IPS-15b (cell line): Measurements from ENCODE around the gene F13A1.

ENCODE experiments used
- H3K27me3 ChIP-seq: one replicate; pipeline ENCODE4 v1.6.1; 2013; ENCODE audit warnings: low read length; ENCODE audit not compliant: control insufficient read depth, insufficient read depth
- H3K36me3 ChIP-seq: one replicate; pipeline ENCODE4 v1.6.1; 2013; ENCODE audit warnings: low read length; ENCODE audit not compliant: control insufficient read depth, insufficient read depth
- H3K4me1 ChIP-seq: one replicate; pipeline ENCODE4 v1.6.1; 2013; ENCODE audit warnings: mild to moderate bottlenecking, low read length; ENCODE audit not compliant: control insufficient read depth, insufficient read depth
- H3K4me3 ChIP-seq: one replicate; pipeline ENCODE4 v1.5.1; 2013; ENCODE audit warnings: low read depth, low read length
- H3K9ac ChIP-seq: one replicate; pipeline ENCODE4 v1.6.1; 2013; ENCODE audit warnings: low read depth, mild to moderate bottlenecking, low read length
- H3K9me3 ChIP-seq: one replicate; pipeline ENCODE4 v1.6.1; 2013; ENCODE audit warnings: mild to moderate bottlenecking, low read length; ENCODE audit not compliant: control insufficient read depth, insufficient read depth

The F13A1 gene

DNA sequence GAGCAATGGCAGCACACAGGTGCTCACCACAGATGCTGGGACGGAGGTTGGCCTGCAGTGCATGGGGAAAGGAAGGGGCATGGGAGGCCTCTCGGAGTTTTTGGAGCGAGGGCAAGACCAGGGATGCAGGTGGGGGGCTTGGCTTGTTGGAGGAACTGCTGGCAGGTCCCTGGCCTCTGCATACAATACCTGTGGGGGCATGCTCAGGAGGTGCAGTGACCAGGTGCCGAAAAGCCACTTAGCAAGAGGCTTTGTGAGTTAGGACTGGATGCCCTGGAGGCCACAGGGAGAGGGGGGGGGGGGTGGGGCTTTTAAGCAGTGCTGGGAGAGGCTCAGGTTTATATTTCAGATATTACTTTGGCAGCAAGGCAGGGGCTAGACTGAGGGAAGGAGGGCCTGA is 142.7 kb downstream of the F13A1 start:
- Histone ChIP-seq H3K4me3 (no peak overlapping the region), H3K36me3 (no peaks in the 10 kb centered on the region), H3K9ac (no peak overlapping the region), H3K27me3 (no peaks in the 10 kb centered on the region), H3K4me1 (no peaks in the 10 kb centered on the region), H3K9me3 (no peaks in the 10 kb centered on the region)

DNA sequence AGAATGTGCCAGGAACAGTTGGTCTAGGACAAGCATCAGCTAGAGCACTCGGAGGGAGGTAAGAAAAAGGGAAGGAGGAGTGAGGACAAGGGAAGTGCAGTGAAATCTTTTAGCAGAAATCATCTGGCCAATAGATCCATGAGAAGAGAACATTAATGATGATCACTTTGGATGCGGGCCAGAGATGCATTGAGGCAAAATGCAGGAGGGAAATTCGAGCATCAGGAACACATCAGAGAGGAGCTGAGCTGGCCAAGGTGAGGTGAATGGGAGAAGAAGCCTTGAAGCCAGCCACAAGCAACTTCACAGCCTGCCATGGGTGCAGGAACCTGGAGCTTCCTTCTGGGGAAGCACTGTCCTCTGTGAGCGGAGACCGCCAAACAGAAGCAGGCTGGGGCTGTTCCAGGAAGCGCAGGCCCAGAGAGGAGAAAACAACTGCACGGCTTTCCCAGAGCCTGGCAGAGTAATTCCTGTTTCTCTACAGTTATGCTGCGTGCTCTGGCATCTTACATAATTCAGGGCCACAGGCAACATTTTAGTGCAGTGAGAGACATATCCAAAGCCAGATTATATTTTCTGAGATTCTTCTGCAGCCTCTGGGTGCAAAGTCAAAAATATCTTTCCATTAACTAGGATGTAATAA is 143.8 kb downstream of the F13A1 start:
- H3K36me3 ChIP-seq = no peaks in the 10 kb centered on the region
- no peaks in the 10 kb centered on the region for H3K4me1 ChIP-seq
- no peak overlapping the region for H3K4me3 ChIP-seq
- H3K9me3 ChIP-seq = no peaks in the 10 kb centered on the region
- H3K9ac ChIP-seq = no peak overlapping the region
- H3K27me3 ChIP-seq = no peaks in the 10 kb centered on the region

DNA sequence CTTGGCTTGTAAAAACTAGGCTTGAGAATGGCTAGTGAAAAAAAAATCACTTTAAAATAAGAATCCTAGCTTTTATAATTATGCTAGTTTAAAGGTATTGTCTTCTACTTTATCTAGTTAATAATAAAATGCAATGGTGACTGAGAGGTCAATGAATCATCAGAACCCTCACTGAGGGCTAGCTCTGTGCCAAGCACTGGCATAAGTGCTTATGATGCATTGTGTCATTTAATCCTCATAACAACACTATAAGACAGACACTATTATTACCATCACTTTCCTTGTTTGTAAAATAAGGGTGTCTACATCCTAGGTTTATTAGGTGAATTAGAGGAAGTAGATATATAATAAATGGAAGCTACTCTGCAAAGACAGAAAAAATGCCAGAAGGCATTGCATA is 144.3 kb downstream of the F13A1 start:
- Histone ChIP-seq H3K4me3 (no peak overlapping the region), H3K36me3 (no peaks in the 10 kb centered on the region), H3K9me3 (no peaks in the 10 kb centered on the region), H3K4me1 (no peaks in the 10 kb centered on the region), H3K9ac (no peak overlapping the region), H3K27me3 (no peaks in the 10 kb centered on the region)

DNA sequence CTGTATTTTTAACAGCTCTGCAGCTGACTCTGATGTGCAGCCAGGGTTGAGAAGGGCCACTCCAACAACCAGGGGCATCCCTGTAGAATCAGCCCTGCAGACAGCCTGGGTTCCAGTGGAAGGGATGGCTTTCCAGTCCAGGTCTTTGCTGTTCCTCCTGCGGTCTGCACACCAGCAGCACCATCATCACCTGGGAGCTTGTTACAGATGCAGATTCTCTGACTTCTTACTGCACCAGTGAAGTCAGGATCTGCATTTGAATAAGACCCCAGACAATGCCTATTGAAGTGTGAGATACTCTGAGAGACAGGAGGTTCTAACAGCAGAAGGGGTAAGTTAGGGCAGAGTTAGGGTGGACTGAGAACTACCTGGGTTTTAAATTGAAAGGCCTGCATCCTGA is 151.3 kb downstream of the F13A1 start:
- Histone ChIP-seq H3K4me1 (no peaks in the 10 kb centered on the region), H3K9ac (no peak overlapping the region), H3K27me3 (no peaks in the 10 kb centered on the region), H3K9me3 (no peaks in the 10 kb centered on the region), H3K4me3 (no peak overlapping the region), H3K36me3 (no peaks in the 10 kb centered on the region)

DNA sequence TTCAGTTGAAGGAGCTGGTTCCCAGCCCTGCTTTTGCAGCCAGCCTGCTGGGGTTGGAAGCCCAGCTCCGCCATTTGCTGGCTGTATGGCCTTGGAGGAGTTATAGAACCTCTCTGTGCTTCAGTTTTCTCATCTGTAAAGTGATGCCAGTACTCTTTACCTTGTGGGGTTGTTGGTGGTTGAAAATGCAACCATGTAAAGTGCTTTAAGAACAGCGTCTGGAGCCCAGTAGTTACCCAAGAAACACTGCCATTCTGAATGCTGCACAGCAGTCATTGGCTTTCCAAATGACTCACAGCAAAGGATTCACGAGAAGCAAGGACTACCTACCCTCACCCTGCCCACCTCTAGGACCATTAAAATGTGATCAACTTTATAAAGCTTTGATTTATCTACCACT is 154.4 kb downstream of the F13A1 start:
- Histone ChIP-seq H3K4me1 (no peaks in the 10 kb centered on the region), H3K9ac (no peak overlapping the region)

DNA sequence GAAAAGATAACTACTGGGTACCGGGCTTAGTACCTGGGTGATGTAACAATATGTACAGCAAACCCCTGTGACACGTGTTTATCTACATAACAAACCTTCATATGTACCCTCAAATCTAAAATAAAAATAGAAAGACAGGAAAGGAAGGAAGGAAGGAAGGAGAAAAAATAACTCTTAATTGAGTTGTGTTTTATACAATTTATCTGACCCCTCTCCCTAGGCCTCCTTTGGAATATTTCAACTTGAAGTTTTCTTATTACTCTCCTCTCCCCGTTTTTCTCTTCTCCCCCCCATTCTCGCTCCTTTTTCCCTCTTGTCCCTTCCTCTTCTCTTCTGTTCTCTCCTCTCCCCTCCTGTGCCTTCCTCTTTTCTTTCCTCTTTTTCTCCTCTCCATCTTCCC is 156.1 kb downstream of the F13A1 start:
- no peak overlapping the region for H3K9ac ChIP-seq
- H3K4me3 ChIP-seq = no peak overlapping the region
- no peaks in the 10 kb centered on the region for H3K36me3 ChIP-seq
- H3K9me3 ChIP-seq = no peaks in the 10 kb centered on the region
- H3K4me1 ChIP-seq = no peaks in the 10 kb centered on the region
- no peaks in the 10 kb centered on the region for H3K27me3 ChIP-seq

More for the DNA sequence above, 154.4 kb downstream of the F13A1 start:
- H3K36me3 ChIP-seq = no peaks in the 10 kb centered on the region
- no peaks in the 10 kb centered on the region for H3K9me3 ChIP-seq
- no peaks in the 10 kb centered on the region for H3K27me3 ChIP-seq
- no peak overlapping the region for H3K4me3 ChIP-seq

DNA sequence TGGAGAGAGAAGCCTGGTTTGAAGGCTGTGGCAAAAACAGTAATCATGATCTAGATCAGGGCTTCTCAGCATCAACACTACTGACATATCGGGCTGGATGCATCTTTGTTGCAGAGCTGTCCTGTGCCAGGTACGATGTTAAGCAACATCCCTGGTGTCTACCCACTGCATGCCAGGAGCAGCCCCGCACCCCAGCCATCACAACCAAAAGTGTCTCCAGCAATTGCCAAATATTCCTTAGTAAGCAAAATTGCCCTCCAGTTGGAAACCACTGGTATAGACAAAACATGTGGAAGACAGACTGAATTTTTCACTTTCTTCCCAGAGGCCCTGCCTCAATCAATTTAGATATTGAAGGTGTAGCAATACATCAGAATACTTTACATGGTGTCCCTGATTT is 166.1 kb downstream of the F13A1 start:
- no peaks in the 10 kb centered on the region for H3K36me3 ChIP-seq
- no peaks in the 10 kb centered on the region for H3K4me1 ChIP-seq
- H3K27me3 ChIP-seq = no peaks in the 10 kb centered on the region
- H3K9me3 ChIP-seq = no peaks in the 10 kb centered on the region
- no peak overlapping the region for H3K4me3 ChIP-seq
- H3K9ac ChIP-seq = no peak overlapping the region

DNA sequence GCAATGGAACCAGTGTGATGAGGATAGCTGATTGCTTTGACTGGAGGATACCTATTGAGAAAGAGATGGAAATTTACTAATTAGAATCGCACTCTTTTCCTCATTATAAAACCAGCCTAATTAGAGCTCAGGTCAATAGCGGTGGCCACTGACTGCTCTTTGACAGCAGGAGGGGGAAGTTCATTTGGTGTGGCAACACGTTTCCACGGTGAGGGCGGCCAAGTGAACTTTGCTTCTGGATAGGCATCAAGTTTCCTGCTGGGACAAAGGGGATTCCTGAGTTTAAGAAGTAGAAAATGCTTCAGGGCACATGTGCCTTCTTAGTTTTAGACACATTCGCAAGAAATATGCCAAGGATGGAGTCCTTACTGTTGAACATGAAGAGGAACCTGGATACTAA is 168.4 kb downstream of the F13A1 start:
- Histone ChIP-seq H3K27me3 (no peaks in the 10 kb centered on the region), H3K9ac (no peak overlapping the region), H3K4me3 (no peak overlapping the region), H3K36me3 (no peaks in the 10 kb centered on the region), H3K9me3 (no peaks in the 10 kb centered on the region), H3K4me1 (no peaks in the 10 kb centered on the region)

DNA sequence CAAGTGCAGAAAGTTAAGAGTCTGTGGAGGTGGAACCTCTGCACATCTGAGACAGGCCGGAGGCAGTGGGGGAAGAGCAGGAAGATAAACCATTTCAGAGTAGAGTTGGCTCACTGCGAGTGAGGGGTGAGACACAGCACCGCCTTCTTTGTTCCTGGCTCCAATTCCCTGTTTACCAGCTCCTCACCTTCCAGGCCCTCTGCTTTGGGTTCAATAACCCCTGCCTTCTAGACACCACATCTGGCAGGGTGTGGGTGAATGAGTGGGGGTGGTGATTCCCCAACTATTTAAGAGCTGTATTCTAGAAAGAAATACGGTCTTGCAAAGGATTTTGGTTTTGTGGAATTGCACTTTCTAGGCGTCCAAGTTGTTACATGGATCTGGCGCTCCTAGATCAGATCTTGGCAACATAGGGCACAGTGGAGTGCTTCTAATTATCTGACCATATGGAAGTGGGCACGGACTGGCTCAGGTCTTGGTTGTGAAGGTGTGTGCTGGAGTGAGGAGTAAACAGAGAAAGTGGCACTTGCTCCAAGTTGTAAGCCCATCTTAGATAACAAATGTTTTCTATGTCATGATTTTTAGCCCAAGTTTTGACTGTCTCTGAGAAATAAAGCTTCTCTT is 172.2 kb downstream of the F13A1 start:
- H3K27me3 ChIP-seq = no peaks in the 10 kb centered on the region
- no peak overlapping the region for H3K4me3 ChIP-seq
- no peaks in the 10 kb centered on the region for H3K9me3 ChIP-seq
- H3K36me3 ChIP-seq = no peaks in the 10 kb centered on the region
- H3K9ac ChIP-seq = no peak overlapping the region
- H3K4me1 ChIP-seq = no peaks in the 10 kb centered on the region

DNA sequence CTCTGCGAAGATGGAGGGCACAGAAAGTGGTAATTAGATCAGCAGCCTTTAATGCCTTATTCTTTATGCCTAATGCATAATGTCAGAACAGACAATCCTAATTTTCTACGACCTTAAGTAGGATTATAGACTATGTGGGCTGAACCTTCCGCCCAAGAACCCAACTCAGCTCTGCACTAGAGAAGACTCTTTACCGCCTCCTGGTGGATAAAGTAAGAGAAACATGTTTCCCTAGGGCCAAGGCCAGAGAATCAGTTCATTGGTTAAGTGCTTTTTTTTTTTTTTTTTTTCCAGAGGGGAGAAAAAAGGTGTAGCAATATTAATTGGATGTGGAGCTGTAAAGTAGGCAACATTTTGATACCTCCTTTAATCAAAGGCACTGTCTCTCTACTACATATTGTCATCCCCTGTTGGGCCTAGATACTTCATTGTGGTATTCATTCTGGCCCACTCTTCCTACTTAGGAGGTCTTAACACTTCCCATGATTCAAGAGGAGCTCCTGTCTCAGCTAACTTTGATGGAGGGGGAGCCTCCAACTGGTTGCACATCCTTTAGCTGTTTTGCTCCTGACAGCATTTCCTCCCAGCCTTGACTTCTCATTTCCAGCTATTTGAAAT is 188.9 kb downstream of the F13A1 start:
- H3K36me3 ChIP-seq = no peaks in the 10 kb centered on the region
- no peaks in the 10 kb centered on the region for H3K4me1 ChIP-seq
- H3K9ac ChIP-seq = no peak overlapping the region
- H3K4me3 ChIP-seq = no peak overlapping the region
- H3K27me3 ChIP-seq = no peaks in the 10 kb centered on the region
- H3K9me3 ChIP-seq = no peaks in the 10 kb centered on the region

DNA sequence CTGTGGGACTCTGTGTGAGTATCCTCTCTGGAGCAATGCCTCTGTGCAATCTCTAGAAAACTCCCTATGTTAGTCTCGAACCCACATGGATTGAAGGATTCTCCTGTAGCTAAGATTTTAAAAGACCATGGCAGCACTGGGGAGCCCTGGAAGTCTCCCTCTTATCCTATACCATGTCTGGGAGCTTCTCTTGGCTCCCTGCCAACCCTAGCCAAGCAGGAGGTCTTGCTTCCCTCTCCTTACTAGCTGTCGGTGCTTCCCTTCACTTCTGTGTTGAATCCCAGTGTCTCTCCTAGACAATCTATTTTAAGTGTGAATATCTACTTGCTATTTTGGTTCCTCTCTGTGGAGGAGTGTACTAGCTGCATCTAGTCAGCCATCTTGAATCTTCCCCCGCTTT is 195.0 kb downstream of the F13A1 start:
- Histone ChIP-seq H3K27me3 (no peaks in the 10 kb centered on the region), H3K4me1 (no peaks in the 10 kb centered on the region), H3K9me3 (no peaks in the 10 kb centered on the region), H3K4me3 (no peak overlapping the region), H3K9ac (no peak overlapping the region), H3K36me3 (no peaks in the 10 kb centered on the region)

DNA sequence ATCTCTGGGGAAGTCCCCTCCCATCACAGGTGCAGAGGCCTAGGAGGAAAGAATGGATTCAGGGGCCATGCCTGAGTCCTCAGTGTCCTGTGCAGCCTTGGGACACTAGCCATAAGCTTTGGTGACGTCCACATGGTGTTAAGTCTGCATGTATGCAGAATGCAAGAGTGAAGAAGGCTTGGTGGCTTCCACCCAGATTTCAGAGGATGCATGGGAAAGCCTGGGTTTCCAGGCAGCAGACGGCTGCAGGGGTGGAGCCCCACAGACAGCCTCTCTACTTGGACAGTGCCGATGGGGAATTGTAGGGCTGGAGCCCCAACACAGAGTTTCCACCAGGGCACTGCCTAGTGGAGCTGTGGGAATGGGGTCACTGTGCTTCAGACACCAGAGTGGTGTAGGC is 196.7 kb downstream of the F13A1 start:
- Histone ChIP-seq H3K4me3 (no peak overlapping the region), H3K9me3 (no peaks in the 10 kb centered on the region), H3K9ac (no peak overlapping the region), H3K27me3 (no peaks in the 10 kb centered on the region), H3K36me3 (no peaks in the 10 kb centered on the region), H3K4me1 (no peaks in the 10 kb centered on the region)
